Lung microvascular endothelial cell (primary cell): ENCODE results near the gene FZD4. TPM values are rescaled to one million over a fixed set of nuclear protein-coding genes. Genes with fewer than 3 reads are reported as not detected.
A peak's percentile ranks its signal among the peaks of the same experiment; 100 is the strongest.
"Not testable (repeated sequence)": the region's sequence is repeated elsewhere in the genome, so short reads cannot be mapped to it uniquely, and the experiment has no call there.

Experiments
- DNase-seq, 2 donors: peaks; one replicate each; pipeline versions ENCODE4 v3.0.0 to v3.0.0-alpha.2; 2010; ENCODE audit warnings: low read depth in 2 of 2
- total RNA-seq: library from RNA; depleted of rRNA; stranded (reverse); fragments of >200 nt; gene quantifications from 2 replicates; pipeline ENCODE4 v1.2.1, GENCODE V29; 2014

Gene FZD4
- total RNA-seq, 1 donor from 2014 or later = 133 TPM

DNA sequence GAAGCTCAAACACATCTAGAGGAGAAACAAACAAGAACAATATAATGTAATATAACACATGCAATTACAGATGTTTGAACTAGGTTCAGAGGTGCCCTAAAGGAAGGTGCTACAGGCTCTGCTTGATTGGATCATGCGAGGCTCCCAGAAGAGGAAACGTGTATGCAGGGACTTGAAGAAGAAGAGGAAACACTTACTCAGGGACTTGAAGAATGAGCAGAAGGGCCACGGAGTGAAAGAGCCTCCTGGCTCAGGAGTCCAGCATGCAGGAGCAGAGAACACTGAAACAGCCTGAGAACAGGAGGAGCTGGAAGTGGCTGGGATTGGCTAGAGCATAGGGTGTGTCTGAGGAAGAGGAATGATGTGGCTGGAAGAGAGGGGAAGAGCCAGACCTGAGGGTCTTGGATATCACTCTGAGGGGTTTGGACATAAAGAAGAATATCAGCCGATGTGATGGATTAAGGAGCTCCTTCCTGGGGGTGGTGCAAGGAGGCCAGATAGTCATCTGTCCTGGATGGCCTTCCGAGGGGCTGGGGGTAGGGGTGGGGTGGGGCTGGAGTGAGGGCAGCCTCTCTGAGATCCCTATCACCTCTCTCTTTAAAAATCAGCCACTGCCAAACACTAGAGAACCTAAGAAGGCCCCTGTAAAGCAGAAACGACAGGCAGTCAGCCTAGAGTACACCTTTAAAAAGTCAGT, 16.8 kb downstream of the FZD4 start:
- peak in 1 of 2 donors; percentile 49 for DNase-seq

DNA sequence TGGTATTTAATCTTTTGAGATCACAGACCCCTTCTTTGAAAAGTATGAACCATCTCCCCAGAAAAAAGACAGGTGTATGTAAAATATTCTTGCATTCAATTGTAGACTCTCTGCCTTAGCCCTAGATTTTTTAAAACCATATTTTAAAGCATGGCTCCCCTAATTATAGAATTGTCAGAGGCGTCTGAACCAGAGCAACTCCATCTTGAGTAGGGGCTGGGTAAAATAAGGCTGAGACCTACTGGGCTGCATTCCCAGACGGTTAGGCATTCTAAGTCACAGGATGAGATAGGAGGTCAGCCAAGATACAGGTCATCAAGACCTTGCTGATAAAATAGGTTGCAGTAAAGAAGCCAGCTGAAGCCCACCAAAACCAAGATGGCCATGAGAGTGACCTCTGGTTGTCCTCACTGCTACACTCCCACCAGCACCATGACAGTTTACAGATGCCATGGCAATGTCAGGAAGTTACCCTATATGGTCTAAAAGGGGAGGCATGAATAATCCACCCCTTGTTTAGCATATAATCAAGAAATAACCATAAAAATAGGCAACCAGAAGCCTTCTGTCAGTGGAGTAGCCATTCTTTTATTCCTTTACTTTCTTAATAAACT, 17.9 kb downstream of the FZD4 start:
- not testable (repeated sequence) for DNase-seq

DNA sequence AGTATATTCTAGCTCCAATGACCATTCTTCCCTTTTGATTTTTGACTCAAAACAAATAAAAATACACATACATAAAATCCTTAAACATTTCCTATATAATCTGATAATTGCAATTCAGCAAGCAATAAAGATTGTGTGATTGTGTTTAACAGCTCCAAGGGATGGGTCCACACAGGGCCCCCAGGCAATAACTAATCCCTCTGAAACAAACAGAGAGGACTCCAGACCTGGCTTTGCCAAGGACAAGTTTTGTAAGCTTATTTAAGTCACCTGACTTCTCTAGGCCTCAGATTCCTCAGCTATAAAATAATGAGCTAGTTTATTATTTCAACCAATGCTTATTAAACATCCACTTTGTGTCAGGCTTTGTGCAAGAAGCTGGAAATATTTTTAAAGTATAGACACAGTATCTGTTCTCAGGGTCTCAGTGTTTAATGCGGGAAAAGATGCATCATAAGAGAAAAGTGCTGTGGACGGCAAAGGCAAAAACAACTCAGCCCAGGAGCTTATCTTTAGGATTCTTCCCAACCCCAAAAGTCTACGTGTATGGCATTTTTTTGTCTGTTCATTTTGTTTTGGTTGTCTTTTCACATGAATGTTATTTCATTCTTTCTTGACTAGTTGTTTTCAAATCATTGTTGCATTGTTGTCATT, 20.1 kb downstream of the FZD4 start:
- no peak for DNase-seq

DNA sequence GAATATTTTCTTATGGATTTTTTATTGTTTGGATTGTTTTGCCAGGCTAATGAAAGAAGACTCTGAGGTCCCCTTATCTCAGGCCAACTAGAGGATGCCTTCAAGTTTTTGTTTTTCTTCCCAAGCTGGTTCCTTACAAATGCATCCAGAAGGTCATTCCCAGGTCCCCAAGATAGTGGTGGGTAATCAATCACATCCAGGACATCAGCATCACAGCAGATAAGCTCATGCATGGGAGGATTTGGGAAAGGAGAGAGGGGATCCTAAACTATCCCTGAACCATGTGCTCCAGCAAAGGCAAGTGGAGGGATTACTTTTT, 20.7 kb downstream of the FZD4 start:
- DNase-seq = no peak

DNA sequence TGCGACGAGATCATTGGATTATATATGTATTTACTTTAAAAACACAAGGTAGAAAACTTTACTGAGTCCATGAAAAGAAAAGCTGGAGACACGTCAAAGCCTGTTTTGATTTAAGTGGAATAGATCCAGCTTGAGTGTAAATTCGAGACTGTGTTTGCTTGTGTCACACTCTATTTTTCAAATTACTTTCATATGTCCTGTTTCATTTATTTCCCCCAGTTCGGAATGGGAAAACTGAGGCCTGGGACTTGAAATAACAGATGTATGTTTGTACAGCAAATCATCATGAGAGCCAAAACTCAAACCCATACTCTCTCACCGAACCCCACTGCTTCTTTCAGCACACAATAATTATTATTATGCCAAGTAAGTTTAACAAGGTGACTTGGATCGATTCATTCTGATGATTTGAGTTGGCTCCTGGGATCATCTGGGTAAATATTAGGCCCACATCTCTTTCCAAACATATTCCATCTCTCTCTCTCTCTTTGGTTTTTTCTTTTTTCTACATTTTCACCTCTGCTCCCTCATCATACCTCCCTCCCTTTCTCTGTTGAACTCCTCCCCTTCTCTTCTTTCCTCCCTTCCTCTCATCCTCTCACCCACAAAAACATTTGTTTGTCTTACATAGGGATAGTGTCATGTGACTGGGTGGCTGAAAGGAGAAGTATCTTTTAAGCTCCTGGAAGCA, 21.2 kb downstream of the FZD4 start:
- DNase-seq = no peak

DNA sequence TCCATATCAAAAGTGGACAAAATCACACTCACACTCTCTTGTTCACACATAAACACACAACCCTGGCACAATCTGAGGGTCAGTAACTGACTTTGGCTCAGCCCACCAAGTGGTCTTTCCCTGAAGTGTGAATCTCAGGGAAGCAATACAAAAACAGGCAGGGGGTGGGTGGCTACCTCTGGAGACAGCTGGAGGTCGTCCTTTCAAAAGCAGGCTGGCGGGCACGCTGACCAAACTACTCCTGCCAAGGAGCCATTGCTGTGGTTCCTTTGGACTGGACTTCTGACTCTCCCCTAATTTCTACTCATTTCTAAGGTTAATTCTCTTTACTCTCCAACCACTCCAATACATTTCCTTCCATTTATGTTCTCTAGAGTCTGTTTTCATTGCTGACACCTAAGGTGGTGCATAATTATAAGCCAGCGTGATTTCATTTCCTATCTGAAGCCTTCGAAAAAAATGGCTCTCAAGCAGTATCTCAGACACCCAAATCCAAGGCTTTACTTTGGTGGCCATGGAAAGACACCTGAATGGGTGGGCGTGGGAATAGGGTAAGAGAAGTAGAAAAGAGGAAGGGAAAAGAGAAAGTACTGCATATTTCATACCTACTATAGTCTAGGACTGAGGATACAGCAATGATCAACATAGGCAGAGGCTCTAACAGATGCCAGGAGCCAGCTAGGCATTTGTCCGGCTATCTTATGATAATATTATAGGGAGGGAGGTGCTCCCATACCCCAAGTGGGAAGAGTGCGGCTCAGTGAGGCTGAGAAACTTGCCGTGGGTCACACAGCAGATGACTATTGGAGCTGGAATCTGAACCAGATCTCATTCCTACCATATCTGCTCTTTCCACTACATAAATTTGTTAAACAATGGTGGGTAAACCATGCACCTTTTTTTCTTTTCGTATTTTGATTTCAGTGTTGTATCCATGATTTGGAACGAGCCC, 22.0 kb downstream of the FZD4 start:
- no peak for DNase-seq

DNA sequence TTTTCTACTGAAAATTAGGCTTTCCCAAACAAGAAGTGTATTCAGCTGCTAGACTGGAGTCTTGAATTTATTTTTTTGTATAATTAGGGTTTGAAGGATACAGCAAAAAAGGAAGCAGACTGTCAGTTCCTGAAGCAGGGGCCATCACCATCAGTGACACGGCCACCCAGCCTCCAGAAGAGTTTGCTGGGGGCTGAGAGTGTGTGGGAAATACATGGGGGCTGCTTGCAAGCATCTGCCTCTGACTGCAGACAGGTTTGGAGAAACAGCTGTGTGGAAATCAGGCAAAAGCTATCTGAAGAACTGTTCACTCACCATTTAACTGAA, 23.0 kb downstream of the FZD4 start:
- no peak for DNase-seq

DNA sequence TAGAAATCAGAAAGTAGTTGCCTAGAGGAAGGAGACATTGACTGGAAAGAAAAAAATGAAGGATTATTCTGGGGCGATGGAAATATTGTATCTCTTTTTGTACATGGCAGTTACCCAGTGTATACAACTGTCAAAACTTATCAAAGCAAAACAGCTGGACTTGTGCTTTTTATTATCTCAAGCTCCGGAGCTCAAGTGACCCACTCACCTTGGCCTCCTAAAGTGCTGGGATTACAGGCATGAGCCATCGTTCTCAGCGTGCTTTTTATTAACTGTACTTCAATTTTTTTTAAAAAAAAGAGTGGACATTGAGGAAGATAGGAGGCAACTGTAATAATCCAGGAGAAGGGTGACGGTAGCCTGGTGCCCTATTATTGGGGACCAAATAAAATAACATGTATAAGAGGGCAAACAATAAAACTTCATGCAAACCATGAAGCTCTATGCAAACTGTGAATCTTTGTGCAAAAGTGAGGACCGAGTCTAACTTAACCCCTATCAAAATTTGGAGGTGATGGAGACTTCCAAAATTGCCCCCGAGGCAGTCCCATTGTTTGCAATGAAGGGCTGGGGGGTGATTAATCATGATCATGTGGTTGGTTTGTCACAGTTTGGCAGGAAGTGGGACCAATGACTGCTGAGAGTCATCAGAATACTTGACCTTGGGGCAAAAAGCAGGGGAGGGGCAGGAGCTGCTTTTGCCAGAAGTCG, 23.5 kb downstream of the FZD4 start:
- DNase-seq = peak; percentile 59 to 66

DNA sequence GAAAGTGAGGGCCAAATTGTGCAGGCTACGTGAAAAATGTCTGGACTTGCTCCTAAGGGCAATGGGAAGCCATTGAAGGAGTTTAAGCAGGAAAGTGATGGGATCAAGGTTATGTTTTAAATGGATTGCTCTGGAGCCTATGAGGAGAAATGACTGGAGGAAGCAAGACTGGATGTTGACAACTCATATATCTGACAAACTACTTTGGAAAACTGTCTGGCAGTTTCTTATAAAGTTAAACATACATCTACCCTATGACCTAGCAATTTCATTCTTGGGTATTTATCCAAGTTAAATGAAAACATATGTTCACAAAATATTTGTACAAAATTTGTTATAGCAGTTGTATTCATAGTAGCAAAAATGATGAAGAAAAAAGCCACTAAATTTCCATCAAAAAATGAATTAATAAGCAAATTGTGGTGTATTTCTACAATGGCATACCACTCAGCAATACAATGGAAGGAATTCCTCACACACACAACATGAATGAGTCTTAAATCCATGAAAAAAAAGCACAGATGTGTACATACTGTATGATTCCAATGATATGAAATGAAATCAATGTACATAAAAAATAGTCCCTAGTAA, 24.1 kb downstream of the FZD4 start:
- DNase-seq = no peak

DNA sequence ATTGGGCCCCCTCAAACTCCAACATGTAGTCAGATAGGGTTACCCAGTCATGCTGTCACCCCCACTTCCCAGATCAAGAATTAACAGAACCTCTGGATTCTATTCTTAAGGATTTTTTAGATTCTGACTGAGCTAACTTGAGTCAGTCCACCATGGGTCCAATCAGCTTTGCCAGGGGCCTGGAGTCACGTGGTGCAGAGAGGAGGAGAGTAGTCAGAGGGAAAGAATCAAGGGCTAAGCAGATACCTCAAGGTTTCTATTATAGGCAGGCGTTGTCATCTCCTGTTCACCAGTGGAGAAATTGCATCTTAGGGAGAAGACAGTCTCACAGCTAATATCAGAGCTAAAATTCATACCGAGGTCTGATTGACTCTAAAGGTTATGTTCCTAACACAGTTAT, 28.2 kb downstream of the FZD4 start:
- DNase-seq = no peak

DNA sequence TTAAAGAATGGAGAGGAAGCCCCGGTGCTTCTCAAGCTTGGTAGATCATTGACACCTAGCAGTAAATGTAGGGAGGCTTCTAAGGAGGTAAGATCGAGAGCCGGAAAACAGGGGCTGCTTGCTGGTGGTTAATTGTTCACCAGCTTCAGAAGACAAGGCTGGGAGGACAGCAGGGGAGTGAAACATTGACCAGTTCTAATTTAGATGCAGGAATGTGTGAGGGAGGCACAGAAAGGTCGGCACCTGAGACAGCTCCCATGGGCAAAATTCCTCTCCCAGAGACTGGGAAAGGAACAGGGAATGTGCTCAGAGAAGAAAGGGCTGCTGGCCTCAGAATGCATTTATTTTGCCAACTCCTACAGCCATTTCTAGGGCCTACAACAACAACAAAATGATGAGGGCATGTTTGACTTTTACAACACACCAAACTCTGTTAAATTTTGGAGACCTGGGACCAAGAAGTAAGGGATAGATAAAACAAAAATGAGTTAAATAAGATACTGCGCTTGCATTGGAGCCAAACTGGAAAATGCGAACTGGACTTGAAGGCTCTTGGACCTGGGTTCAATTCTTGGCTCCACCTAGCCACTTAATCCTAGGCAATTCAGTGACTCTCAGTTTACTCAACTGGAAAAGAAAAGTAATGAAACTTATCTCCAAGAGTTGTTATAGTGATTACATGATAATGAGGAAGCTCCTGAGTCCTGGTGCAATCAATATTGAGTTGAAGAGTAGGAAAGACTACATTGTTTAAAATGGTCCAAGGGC, 31.0 kb downstream of the FZD4 start:
- DNase-seq = no peak

DNA sequence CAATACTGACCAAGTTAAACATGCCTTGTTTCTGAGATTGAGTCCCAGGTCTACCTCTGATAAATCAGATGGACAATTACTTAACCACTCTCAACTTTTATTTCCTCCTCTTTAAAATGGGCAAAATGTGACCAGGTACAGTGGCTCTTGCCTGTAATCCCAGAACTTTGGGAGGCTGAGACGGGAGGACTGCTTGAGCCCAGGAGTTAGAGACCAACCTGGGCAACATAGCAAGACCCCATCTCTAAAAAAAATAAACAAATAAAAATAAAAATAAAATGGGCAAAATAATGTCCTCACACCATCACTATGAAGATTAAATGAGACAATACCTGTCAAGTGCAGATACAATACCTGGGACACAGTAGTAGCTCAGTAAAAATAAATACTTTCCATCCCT, 33.0 kb downstream of the FZD4 start:
- no peak for DNase-seq

DNA sequence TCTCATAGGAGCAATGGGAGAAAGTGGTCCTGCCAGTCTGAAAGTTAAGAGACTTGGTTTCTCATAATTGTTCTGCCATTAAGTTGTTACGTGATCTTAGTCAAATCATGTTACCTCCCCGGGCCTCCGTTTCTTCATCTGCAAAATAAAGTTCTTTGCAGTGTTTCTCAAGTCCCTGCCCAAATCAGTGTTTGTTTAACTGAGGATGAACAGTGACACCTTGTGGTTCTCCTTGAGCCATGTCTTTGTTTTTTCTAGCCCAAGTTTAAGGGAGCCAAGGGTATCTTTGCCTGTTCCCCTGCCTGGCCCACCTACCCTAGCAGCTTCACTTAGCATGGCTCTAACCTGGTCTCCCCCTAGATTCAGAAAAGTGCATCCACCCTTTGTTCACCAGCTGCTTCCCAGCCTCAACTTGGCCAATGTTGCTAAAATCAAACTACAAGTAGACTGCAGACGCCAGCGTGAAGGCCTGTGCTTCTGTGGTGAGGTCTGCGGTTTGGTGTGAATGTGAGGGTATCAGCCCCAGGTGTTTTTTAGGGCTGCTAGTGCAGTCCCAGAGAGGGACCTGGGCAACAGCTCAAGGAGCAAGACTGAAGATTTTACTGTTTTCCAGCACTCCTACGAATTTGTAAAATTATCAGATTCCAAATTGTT, 35.5 kb downstream of the FZD4 start:
- peak; percentile 72 to 85 for DNase-seq

DNA sequence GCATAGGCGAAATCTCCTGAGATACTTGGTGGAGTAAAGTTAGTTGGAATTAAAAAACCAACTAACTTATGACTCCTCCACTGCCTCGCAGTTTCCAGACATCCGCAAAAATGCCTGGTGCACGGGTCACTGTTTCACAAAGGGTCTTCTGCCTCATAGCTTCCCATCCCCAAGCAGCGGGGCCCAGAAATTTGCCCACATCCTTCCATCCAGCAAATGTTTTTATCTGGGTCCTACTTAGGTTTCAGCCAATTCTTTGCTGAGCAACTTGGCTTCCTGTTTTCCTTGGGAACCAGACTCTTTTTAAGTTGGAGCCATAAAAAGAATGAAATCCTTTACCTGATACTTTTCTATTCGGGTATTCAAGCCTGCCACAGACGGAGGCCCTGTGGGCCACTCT, 36.2 kb downstream of the FZD4 start:
- peak in 1 of 2 donors; percentile 76 for DNase-seq

DNA sequence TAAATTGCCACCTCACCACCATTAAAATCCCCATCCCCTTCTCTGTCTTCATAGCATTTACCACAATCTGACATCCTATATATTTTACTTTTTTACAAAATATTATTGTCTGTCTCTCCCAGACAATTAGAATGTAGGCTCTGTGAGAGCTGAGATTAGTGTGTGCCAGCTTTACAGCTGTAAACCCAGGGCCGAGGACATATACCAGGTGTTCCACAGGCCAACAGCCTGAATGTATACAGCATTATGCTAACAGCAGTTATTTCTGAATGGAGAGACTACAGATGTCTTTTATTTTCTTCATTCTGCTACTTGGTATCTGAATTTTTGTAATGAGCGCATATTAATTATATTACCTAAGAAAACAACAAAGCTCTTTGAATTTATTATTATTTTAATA, 36.7 kb downstream of the FZD4 start:
- DNase-seq = no peak

DNA sequence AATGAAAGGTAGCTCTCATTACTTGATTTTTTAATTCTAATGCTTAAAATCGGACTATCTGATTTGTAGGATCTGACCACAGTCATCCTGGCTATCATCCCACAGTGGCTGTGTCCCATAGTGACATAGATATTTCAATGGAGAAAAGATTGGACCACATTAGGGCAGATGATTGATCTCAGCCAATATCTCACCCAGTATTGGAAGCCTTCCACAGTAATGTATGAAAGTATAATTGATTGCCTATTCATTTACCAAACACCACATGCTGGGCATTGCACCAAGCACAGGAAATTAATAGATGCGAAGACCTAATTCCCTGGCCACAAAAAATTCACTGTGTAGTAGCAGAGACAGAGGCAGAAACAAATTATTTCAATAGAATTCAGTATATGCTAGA, 37.6 kb downstream of the FZD4 start:
- no peak for DNase-seq

DNA sequence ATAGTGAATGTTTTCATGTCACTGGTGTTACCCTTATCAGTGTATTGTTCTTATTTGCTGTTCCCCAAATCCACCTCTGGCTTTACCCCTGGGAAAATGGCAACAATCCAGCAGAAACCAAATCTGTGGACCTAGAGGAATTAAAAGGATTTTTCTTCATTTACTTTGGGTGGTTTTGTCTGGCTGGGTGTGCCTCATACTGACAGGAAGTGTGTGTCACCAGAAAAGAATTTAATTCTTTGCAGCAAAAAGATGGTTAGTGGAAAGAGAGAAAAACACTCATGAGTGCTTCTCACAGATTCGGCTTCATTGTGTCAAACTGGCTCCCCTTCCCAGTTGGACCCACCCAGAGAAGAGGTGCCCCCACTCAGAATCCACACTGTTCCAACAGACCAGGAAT, 38.9 kb downstream of the FZD4 start:
- DNase-seq = peak; percentile 78 to 87

DNA sequence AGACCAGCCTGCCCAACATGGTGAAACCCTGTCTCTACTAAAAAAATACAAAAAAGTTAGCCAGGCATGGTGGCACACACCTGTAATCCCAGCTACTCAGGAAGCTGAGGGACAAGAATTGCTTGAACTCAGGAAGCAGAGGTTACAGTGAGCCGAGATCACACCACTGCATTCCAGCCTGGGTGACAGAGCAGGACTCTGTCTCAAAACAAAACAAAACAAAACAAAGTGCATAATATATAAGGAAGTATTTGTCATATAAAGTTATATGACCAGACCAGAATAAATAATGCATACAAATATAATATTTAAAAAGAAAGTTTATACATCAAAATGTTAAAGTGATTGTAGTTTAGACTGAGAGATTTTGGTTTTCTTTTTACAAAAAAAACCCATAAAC, 39.3 kb downstream of the FZD4 start:
- DNase-seq = peak; percentile 41 to 42

DNA sequence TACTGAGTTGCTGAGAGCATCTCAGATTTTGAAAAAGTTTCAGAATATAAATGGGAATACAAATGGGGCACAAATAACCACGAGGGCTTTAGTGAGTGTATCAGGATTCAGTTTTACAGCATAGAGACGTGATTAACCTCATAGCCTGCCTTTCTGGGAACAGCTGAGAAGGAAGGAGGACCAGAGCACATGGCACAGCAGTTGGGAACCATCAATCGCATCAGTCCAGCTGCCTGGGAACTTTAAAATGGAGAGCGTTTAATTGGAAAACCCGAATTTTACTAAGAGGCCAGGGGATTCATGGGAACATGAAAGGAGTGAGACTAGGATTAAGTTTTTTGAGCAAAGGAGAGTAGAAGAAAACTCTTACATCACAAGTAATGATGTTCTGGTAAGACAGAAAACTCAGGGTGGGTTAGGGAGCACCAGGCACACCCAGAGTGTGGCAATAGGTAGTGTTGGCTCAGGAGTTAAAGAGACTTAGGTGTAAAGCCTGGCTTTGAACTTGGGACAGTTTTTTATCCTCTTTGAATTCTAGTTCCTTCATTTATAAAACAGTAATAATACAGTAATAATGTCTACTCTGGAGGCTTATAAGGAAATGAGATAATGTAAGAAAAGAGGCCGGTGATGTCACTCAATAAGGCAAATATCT, 40.2 kb downstream of the FZD4 start:
- no peak for DNase-seq
